HepG2 (cell line): ENCODE results near the gene SLC35F3. TPM values are rescaled to one million over a fixed set of nuclear protein-coding genes. Genes with fewer than 3 reads are reported as not detected.

Source experiments
- ATAC-seq: fragments of 200-7000 bp; cut with Tn5 transposase; 3 replicates; pipeline ENCODE4 v1.9.1; 2020; ENCODE audit warnings: mild to moderate bottlenecking, moderate library complexity
- BruUV-seq: library from RNA; stranded (reverse); fragments of 400-500 nt; replicated peaks from 2 replicates; lab custom pipeline; 2021; lab: Mats Ljungman, UMichigan
- CTCF ChIA-PET: fragments of 300-600 bp; formaldehyde crosslinking; extraction: SDS; loops from one replicate; lab custom pipeline; 2021; ENCODE audit warnings: low total read pairs, inconsistent platforms, low intra/inter-chr PET ratio; lab: Yijun Ruan, JAX
- POLR2A ChIA-PET: fragments of 350-600 bp; sonication (Branson Sonifier 250); formaldehyde crosslinking; loops from one replicate; lab custom pipeline; 2020; ENCODE audit warnings: antibody characterized with exemption, inconsistent platforms; lab: Yijun Ruan, JAX
- DNase-seq: peaks from one replicate; pipeline ENCODE4 v3.0.0-alpha.2; 2015; ENCODE audit warnings: low spot score
- FAIRE-seq: peaks from 3 replicates; lab custom pipeline; 2011; peaks lifted over from hg19 to GRCh38; lab: Jason Lieb, UNC
- H2AFZ ChIP-seq: one replicate; pipeline ENCODE4 v1.6.1; 2011; ENCODE audit warnings: low read length, inconsistent platforms
- H3K27ac ChIP-seq: fragments of 300-600 bp; 3 replicates; pipeline ENCODE4 v1.8.0; 2011; ENCODE audit warnings: mixed run types, mild to moderate bottlenecking, mixed read lengths, low read length, inconsistent platforms; ENCODE audit not compliant: insufficient read depth; ENCODE audit errors: extremely low read length
- H3K27me3 ChIP-seq, 2 experiments: fragments of 200-600 bp in 1 of 2; 2 replicates in 1 of 2; 3 replicates in 1 of 2; pipeline versions ENCODE4 v1.6.0 to v1.8.0; 2011; ENCODE audit warnings: low read length in 2 of 2, mild to moderate bottlenecking in 2 of 2, moderate library complexity in 2 of 2, inconsistent platforms in 1 of 2; ENCODE audit not compliant: insufficient read depth in 2 of 2, control insufficient read depth in 1 of 2
- H3K36me3 ChIP-seq, 2 experiments: fragments of 200-600 bp in 1 of 2; replicated peaks in 1 of 2; 2 replicates in 1 of 2; 3 replicates in 1 of 2; pipeline versions ENCODE4 v1.5.1 to v1.8.0; 2011; ENCODE audit warnings: low read length in 2 of 2, inconsistent platforms in 1 of 2; ENCODE audit not compliant: insufficient read depth in 2 of 2, control insufficient read depth in 1 of 2
- H3K4me1 ChIP-seq: 2 replicates; pipeline ENCODE4 v1.5.1; 2012; ENCODE audit warnings: low read length, inconsistent platforms; ENCODE audit not compliant: insufficient read depth
- H3K4me2 ChIP-seq: 2 replicates; pipeline ENCODE4 v1.6.0; 2011; ENCODE audit warnings: low read depth, low read length, inconsistent platforms
- H3K4me3 ChIP-seq, 3 experiments: fragments of 200-600 bp in 1 of 3; sonication (generic), shearing (Covaris generic) in 1 of 3; replicated peaks in 1 of 3; 2 replicates each; pipeline ENCODE4 v1.5.1; 2011 to 2016; ENCODE audit warnings: low read length in 3 of 3, inconsistent platforms in 2 of 3, low read depth in 2 of 3, mild to moderate bottlenecking in 2 of 3, control low read depth in 1 of 3, mixed read lengths in 1 of 3; ENCODE audit not compliant: insufficient read depth in 1 of 3
- H3K79me2 ChIP-seq: one replicate; pipeline ENCODE4 v1.6.1; 2011; ENCODE audit warnings: low read length, inconsistent platforms; ENCODE audit not compliant: insufficient read depth
- H3K9ac ChIP-seq: 2 replicates; pipeline ENCODE4 v1.6.0; 2011; ENCODE audit warnings: mild to moderate bottlenecking, low read depth, low read length, inconsistent platforms; ENCODE audit not compliant: insufficient read depth
- H3K9me3 ChIP-seq: 2 replicates; pipeline ENCODE4 v1.5.1; 2012; ENCODE audit warnings: mild to moderate bottlenecking, low read length
- H4K20me1 ChIP-seq: 2 replicates; pipeline ENCODE4 v1.6.0; 2011; ENCODE audit warnings: inconsistent platforms, mild to moderate bottlenecking, low read length, moderate library complexity; ENCODE audit not compliant: insufficient read depth
- KDM1A ChIP-seq: IDR thresholded peaks from 2 replicates; pipeline ENCODE4 v1.6.1; 2016; ENCODE audit warnings: missing compliant biosample characterization
- TBL1XR1 ChIP-seq: fragments of 150-350 bp; IDR thresholded peaks from 2 replicates; pipeline ENCODE4 v1.6.1; 2014; ENCODE audit warnings: borderline replicate concordance, low read length; ENCODE audit not compliant: partially characterized antibody
- ZFY ChIP-seq: sonication (generic); formaldehyde crosslinking; IDR thresholded peaks from 2 replicates; pipeline ENCODE4 v1.4.0; 2020; ENCODE audit warnings: missing genetic modification reagents
- ZIK1 ChIP-seq: sonication (generic); formaldehyde crosslinking; IDR thresholded peaks from 2 replicates; pipeline ENCODE4 v1.5.0; 2020; ENCODE audit warnings: mild to moderate bottlenecking, low read depth, missing genetic modification reagents, borderline replicate concordance
- ZNF180 ChIP-seq: sonication (generic); formaldehyde crosslinking; IDR thresholded peaks from 2 replicates; pipeline ENCODE4 v1.4.0; 2020; ENCODE audit warnings: low read depth, missing genetic modification reagents, borderline replicate concordance
- ZNF468 ChIP-seq: sonication (generic); formaldehyde crosslinking; IDR thresholded peaks from 2 replicates; pipeline ENCODE4 v1.8.0; 2022; ENCODE audit warnings: mild to moderate bottlenecking, moderate library complexity, missing genetic modification reagents
- ZNF503 ChIP-seq: sonication (generic); formaldehyde crosslinking; IDR thresholded peaks from 2 replicates; pipeline ENCODE4 v1.4.0; 2020; ENCODE audit warnings: missing genetic modification reagents
- ZNF607 ChIP-seq: sonication (generic); formaldehyde crosslinking; IDR thresholded peaks from 2 replicates; pipeline ENCODE4 v1.5.1; 2020; ENCODE audit warnings: missing genetic modification reagents, mild to moderate bottlenecking, borderline replicate concordance
- ZNF670 ChIP-seq: sonication (generic); formaldehyde crosslinking; IDR thresholded peaks from 2 replicates; pipeline ENCODE4 v1.8.0; 2022; ENCODE audit warnings: mild to moderate bottlenecking, missing genetic modification reagents, borderline replicate concordance
- WGBS: methylation state at CpG from one replicate; pipeline ENCODE4 v1.1.6; 2017; ENCODE audit warnings: low lambda C conversion rate; 5-methylcytosine and 5-hydroxymethylcytosine counted together
- in situ Hi-C: cut with HindIII; loops from 2 replicates; pipeline ENCODE4 v1.10.0; 2017; ENCODE audit warnings: low pct_unique_long_range_greater_than_20kb; ENCODE audit not compliant: extremely low pct_ligation_motif_present
- intact Hi-C: fragments of 100-400 bp; cut with micrococcal nuclease; formaldehyde crosslinking; loops from one replicate; pipeline ENCODE4 v1.10.0; 2022; ENCODE audit not compliant: unreplicated experiment
- polyA plus RNA-seq, 8 experiments: library from polyadenylated mRNA; depleted of rRNA in 3 of 8; stranded (reverse) in 7 of 8; unstranded in 1 of 8; fragments of >200 nt; fragmentation: Illumina TruSeq in 4 of 8; extraction: Trizol in 4 of 8; gene quantifications; 2 replicates each; pipeline versions ENCODE4 v1.2.1 to v1.2.3, GENCODE V29; 2011 to 2016; ENCODE audit warnings: low read depth in 4 of 8, missing spikeins in 1 of 8, mixed read lengths in 1 of 8; ENCODE audit not compliant: insufficient read depth in 1 of 8
- total RNA-seq, 5 experiments: library from RNA; depleted of rRNA; stranded (reverse); fragments of >200 nt; fragmentation: Illumina TruSeq; extraction: Trizol; gene quantifications; 2 replicates each; pipeline ENCODE4 v1.2.3, GENCODE V29; 2016; ENCODE audit warnings: low read depth in 1 of 5

The SLC35F3 gene
- total and polyA plus RNA-seq, 2 of the 13 experiments (the other 11 are each of a cell fraction or from before 2014, with no cell fraction given) = not detected

DNA sequence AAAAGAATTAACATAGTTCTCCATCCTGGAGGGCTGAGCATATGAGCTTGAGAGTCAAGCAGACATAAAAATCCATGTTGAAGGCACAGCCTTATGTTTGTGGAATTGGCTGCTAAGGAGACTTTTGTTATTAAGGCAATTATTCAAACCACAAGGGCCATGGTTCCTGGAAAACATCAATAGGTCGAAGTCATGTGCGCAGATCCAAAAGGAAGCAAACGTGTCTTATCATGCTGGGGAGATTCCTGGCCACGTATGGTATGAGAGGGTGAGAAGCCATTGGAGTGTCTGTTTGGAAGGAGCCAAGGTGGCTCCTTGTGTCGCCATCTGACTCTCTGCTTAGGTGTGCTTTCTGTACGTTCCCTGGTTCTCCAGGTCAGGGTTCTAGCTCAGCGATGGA, 406.9 kb downstream of the SLC35F3 start:
- Histone ChIP-seq H2AFZ (no peak overlapping the region), H3K4me1 (peaks cover 63% of the 10 kb centered on the region), H3K27me3 (no peaks in the 10 kb centered on the region), H4K20me1 (no peaks in the 10 kb centered on the region), H3K79me2 (no peaks in the 10 kb centered on the region), H3K36me3 (no peaks in the 10 kb centered on the region), H3K27ac (no peak overlapping the region), H3K4me2 (no peak overlapping the region), H3K9me3 (no peaks in the 10 kb centered on the region), H3K4me3 (no peak overlapping the region), H3K9ac (no peak overlapping the region)
- 84% methylated on average over 7 of the region's 7 CpGs for WGBS
- in situ Hi-C loops (loop anchor here (25.0 kb wide), 1 partner anchor 174 kb away; no protein-coding TSS in a partner anchor), intact Hi-C loops (loop anchor here (1.0 to 5.0 kb wide), 3 partner anchors 61 to 197 kb away; partner anchors contain the start of gene COA6)
- BruUV-seq = no TSS peak
- FAIRE-seq (no peak), ATAC-seq (no peak), DNase-seq (no peak)
- TF ChIP-seq ZNF607 (CRISPR knock-in tag) (no peak), KDM1A (CRISPR knock-in tag) (no peak), ZNF468 (CRISPR knock-in tag) (no peak), TBL1XR1 (no peak), ZNF180 (no peak), ZNF503 (CRISPR knock-in tag) (no peak), ZNF670 (no peak), ZIK1 (no peak), ZFY (CRISPR knock-in tag) (no peak)
- CTCF ChIA-PET = no interaction called here
- POLR2A ChIA-PET = no interaction called here
